NCI-H82 (cell line): ENCODE results near the gene LGALS1.

Experiments
- DNase-seq: peaks from one replicate; lab custom pipeline; 2025; lab: John Stamatoyannopoulos, UW

Gene LGALS1

DNA sequence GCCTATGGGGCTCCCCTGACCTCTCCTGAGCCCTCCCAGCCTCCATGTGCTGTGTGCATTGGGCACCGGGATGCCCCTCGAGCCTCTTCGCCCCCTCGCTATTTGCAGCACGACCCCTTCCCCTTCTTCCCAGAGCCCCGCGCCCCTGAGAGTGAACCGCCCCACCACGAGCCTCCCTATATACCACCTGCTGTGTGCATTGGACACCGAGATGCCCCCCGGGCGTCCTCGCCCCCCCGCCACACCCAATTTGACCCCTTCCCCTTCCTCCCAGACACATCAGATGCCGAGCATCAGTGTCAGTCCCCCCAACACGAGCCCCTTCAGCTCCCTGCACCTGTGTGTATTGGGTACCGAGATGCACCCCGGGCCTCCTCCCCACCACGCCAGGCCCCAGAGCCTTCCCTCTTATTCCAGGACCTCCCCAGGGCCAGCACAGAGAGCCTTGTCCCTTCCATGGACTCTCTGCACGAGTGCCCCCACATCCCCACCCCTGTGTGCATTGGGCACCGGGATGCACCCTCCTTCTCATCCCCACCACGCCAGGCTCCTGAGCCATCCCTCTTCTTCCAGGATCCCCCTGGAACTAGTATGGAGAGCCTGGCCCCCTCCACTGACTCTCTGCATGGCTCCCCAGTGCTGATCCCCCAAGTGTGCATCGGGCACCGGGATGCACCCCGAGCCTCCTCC is 50.3 kb downstream of the LGALS1 start:
- no peak for DNase-seq

DNA sequence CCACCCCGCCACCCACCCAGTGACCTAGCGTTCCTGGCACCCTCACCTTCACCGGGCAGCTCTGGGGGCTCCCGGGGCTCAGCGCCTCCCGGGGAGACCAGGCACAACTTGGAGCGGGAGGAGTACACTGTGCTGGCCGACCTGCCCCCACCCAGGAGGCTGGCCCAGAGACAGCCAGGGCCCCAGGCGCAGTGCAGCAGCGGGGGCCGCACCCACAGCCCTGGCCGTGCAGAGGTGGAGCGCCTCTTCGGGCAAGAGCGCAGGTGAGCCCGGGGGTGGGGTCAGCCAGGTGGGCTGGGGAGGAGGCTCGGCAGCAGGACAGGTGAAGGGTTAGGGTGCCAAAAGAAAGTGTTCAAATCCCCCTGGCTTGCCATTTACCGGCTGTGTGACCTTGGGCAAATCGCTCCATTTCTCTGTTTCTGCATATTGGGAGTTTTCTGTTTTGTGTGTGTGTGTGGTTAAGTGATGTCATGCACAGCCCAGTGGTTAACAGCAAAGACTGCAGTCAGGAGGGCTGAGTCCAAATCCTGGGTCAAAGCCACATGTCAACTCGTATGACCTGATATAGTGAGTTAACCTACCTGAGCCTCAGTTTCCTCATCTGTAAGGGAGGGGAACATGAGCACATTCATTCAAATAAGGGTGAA is 50.9 kb downstream of the LGALS1 start:
- DNase-seq, result no peak

DNA sequence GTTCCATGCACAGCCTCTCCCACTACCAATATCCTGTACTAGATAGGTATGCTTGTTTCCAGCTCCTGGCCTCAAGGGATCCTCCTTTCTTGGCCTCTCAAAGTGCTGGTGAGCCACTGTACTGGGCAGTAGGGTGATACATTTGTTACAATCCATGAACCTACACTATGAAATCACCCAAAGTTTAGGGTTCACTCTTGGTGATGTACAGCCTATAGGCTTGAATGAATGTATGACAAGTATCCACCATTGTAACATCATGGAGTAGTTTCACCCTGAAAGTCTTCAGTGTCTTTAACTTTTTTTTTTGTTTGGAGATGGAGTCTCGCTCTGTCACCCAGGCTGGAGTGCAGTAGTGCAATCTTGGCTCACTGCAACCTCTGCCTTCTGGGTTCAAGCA is 53.2 kb downstream of the LGALS1 start:
- no peak for DNase-seq
